Measurements from ENCODE around the gene UAP1L1. TPM values are rescaled to one million over a fixed set of nuclear protein-coding genes. Genes with fewer than 3 reads are reported as not detected.

UAP1L1 gene
- total and polyA plus RNA-seq, 2 of the 8 experiments (the other 6 are each of a cell fraction or from before 2014, with no cell fraction given) = 2.0 to 5.4 TPM

DNA sequence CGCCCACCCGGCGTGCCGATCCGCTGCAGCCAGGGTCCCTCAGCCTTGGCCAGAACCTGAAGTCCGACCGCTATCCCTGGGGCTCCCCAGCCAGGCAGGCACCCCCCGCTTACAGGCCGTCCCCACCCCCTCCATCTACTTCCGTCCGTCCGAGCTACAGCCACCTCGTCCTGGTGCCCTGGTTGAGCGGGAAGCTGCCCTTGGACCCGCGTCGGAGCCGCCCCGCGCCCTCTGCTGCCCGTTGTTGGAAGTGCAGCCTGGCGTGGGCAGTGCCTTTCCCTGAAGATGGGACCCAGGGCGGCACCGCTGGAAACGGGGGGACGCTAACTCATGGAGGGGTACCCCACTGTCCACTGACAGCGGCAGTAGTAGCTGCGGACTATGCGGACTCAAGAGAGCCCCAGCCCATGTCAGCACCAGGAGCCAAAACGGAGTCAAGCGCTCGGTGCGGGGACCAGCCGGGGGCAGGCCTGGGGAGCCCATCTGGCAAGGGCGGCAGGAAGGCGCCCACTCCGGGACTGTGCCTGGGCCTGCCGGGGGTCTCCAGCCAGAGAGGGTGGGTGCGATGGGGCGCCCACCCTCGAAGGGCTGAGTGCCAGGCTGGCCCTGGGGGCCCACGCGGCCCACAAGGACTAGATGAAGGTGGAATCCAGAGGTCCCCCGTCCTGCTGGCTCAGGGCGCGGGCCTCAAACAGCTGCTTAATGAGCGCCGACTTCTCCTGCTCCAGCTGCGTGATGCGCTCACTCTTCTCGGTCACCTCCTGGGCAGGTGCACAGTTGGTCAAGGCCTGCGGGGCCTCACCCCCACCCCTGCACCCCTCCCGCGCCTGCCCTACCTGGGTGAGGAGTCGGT, 13.1 kb upstream of the UAP1L1 start (continued):
- TF ChIP-seq, protein P1, sequence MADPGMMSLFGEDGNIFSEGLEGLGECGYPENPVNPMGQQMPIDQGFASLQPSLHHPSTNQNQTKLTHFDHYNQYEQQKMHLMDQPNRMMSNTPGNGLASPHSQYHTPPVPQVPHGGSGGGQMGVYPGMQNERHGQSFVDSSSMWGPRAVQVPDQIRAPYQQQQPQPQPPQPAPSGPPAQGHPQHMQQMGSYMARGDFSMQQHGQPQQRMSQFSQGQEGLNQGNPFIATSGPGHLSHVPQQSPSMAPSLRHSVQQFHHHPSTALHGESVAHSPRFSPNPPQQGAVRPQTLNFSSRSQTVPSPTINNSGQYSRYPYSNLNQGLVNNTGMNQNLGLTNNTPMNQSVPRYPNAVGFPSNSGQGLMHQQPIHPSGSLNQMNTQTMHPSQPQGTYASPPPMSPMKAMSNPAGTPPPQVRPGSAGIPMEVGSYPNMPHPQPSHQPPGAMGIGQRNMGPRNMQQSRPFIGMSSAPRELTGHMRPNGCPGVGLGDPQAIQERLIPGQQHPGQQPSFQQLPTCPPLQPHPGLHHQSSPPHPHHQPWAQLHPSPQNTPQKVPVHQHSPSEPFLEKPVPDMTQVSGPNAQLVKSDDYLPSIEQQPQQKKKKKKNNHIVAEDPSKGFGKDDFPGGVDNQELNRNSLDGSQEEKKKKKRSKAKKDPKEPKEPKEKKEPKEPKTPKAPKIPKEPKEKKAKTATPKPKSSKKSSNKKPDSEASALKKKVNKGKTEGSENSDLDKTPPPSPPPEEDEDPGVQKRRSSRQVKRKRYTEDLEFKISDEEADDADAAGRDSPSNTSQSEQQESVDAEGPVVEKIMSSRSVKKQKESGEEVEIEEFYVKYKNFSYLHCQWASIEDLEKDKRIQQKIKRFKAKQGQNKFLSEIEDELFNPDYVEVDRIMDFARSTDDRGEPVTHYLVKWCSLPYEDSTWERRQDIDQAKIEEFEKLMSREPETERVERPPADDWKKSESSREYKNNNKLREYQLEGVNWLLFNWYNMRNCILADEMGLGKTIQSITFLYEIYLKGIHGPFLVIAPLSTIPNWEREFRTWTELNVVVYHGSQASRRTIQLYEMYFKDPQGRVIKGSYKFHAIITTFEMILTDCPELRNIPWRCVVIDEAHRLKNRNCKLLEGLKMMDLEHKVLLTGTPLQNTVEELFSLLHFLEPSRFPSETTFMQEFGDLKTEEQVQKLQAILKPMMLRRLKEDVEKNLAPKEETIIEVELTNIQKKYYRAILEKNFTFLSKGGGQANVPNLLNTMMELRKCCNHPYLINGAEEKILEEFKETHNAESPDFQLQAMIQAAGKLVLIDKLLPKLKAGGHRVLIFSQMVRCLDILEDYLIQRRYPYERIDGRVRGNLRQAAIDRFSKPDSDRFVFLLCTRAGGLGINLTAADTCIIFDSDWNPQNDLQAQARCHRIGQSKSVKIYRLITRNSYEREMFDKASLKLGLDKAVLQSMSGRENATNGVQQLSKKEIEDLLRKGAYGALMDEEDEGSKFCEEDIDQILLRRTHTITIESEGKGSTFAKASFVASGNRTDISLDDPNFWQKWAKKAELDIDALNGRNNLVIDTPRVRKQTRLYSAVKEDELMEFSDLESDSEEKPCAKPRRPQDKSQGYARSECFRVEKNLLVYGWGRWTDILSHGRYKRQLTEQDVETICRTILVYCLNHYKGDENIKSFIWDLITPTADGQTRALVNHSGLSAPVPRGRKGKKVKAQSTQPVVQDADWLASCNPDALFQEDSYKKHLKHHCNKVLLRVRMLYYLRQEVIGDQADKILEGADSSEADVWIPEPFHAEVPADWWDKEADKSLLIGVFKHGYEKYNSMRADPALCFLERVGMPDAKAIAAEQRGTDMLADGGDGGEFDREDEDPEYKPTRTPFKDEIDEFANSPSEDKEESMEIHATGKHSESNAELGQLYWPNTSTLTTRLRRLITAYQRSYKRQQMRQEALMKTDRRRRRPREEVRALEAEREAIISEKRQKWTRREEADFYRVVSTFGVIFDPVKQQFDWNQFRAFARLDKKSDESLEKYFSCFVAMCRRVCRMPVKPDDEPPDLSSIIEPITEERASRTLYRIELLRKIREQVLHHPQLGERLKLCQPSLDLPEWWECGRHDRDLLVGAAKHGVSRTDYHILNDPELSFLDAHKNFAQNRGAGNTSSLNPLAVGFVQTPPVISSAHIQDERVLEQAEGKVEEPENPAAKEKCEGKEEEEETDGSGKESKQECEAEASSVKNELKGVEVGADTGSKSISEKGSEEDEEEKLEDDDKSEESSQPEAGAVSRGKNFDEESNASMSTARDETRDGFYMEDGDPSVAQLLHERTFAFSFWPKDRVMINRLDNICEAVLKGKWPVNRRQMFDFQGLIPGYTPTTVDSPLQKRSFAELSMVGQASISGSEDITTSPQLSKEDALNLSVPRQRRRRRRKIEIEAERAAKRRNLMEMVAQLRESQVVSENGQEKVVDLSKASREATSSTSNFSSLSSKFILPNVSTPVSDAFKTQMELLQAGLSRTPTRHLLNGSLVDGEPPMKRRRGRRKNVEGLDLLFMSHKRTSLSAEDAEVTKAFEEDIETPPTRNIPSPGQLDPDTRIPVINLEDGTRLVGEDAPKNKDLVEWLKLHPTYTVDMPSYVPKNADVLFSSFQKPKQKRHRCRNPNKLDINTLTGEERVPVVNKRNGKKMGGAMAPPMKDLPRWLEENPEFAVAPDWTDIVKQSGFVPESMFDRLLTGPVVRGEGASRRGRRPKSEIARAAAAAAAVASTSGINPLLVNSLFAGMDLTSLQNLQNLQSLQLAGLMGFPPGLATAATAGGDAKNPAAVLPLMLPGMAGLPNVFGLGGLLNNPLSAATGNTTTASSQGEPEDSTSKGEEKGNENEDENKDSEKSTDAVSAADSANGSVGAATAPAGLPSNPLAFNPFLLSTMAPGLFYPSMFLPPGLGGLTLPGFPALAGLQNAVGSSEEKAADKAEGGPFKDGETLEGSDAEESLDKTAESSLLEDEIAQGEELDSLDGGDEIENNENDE (IDR thresholded peaks at IDR 0.05; ENCODE audit: insufficient replicate concordance, low read length) = no peak
- TF ChIP-seq POU5F1 (IDR thresholded peaks at IDR 0.05; ENCODE audit: low read depth, low read length) (no peak), SP2 (IDR thresholded peaks at IDR 0.05; ENCODE audit: low read length) (no peak), RBBP5 (IDR thresholded peaks at IDR 0.05; ENCODE audit: borderline replicate concordance, low read depth, low read length) (no peak), RFX5 (IDR thresholded peaks at IDR 0.05; ENCODE audit: borderline replicate concordance, low read depth, low read length) (no peak), KDM4A (IDR thresholded peaks at IDR 0.05; ENCODE audit: low read depth, low read length, severe bottlenecking) (no peak)
- TF ChIP-seq, protein P2, sequence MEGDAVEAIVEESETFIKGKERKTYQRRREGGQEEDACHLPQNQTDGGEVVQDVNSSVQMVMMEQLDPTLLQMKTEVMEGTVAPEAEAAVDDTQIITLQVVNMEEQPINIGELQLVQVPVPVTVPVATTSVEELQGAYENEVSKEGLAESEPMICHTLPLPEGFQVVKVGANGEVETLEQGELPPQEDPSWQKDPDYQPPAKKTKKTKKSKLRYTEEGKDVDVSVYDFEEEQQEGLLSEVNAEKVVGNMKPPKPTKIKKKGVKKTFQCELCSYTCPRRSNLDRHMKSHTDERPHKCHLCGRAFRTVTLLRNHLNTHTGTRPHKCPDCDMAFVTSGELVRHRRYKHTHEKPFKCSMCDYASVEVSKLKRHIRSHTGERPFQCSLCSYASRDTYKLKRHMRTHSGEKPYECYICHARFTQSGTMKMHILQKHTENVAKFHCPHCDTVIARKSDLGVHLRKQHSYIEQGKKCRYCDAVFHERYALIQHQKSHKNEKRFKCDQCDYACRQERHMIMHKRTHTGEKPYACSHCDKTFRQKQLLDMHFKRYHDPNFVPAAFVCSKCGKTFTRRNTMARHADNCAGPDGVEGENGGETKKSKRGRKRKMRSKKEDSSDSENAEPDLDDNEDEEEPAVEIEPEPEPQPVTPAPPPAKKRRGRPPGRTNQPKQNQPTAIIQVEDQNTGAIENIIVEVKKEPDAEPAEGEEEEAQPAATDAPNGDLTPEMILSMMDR (IDR thresholded peaks at IDR 0.05; ENCODE audit: control extremely low read depth in 1 of 3, insufficient read depth in 1 of 3, low read depth in 1 of 3, low read length in 3 of 3) = peak in 2 of 3 experiments; percentile 88 to 95; a peak in 3 of 4 replicates
